PFSK-1 (cell line): ENCODE data around the gene DGCR6.

Experiments used
- FOXP2 ChIP-seq: optimal IDR thresholded peaks from 2 replicates; pipeline ENCODE3; 2011; ENCODE audit warnings: borderline replicate concordance, control low read depth, inconsistent platforms; ENCODE audit not compliant: insufficient read depth; ENCODE audit errors: extremely low read length, extremely low read depth
- POLR2AphosphoS5 ChIP-seq: IDR thresholded peaks from 2 replicates; pipeline ENCODE4 v1.6.1; 2012; ENCODE audit warnings: low read depth, mild to moderate bottlenecking, control low read depth, low read length, moderate library complexity
- REST ChIP-seq, 2 experiments: IDR thresholded peaks; 2 replicates each; pipeline versions ENCODE4 v1.6.1 to v1.8.0; 2011 to 2012; ENCODE audit warnings: low read depth in 2 of 2, low read length in 2 of 2, control low read depth in 1 of 2, inconsistent platforms in 1 of 2, mild to moderate bottlenecking in 1 of 2, moderate library complexity in 1 of 2; ENCODE audit not compliant: insufficient read depth in 1 of 2
- SIN3A ChIP-seq: IDR thresholded peaks from 2 replicates; pipeline ENCODE4 v1.6.1; 2012; ENCODE audit warnings: mild to moderate bottlenecking, low read length, moderate library complexity, borderline replicate concordance; ENCODE audit not compliant: insufficient read depth
- TAF1 ChIP-seq: IDR thresholded peaks from 2 replicates; pipeline ENCODE4 v1.6.1; 2012; ENCODE audit warnings: low read length, control low read depth, borderline replicate concordance; ENCODE audit not compliant: insufficient read depth

Gene DGCR6

GRCh38 chr22:18955696-18956095, 49.6 kb downstream of the DGCR6 start:
- TF ChIP-seq SIN3A (no peak), FOXP2 (no peak), POLR2AphosphoS5 (no peak), REST (IDR thresholded peaks at IDR 0.05; ENCODE audit: insufficient read depth in 1 of 2, low read depth in 2 of 2, low read length in 2 of 2) (no peak), TAF1 (no peak)
